HG02870 (cell line): Measurements from ENCODE around the gene SNX30.

ENCODE experiments used
- ATAC-seq: cut with Tn5 transposase; IDR thresholded peaks from one replicate; pipeline ENCODE4 v1.9.1; 2021; ENCODE audit warnings: mild to moderate bottlenecking, moderate library complexity; ENCODE audit not compliant: unreplicated experiment

Gene SNX30

DNA sequence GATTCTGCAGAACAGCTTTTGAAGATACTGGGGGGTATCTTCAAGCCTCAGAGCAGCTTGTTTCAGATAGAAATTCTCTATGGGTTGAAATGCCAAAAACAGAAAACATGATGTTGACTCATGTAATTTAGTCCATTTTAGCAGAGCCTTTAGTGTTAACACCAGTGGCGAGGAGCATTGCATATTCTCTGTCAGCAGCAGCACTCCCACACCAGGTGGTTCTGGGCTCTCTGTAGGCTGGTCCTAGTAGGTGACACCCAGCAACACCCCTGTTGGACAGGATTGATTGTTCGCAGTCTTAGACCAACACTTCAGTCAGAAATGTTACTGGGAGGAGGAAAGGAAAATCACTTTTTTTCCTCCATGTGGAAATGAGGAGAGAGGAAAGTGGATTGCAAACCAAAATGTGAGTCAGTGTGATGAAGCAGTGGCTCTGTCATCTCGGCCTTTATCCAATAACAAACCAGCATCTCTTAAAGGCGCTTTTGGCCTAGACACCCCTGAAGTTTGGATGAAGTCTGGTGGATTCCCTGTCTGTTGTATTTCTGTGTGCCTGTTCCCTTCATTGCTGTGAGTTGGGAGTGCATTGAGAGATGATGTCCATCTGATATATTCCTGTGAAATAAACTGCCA lies 123.3 kb downstream of the SNX30 start:
- ATAC-seq, result no peak

DNA sequence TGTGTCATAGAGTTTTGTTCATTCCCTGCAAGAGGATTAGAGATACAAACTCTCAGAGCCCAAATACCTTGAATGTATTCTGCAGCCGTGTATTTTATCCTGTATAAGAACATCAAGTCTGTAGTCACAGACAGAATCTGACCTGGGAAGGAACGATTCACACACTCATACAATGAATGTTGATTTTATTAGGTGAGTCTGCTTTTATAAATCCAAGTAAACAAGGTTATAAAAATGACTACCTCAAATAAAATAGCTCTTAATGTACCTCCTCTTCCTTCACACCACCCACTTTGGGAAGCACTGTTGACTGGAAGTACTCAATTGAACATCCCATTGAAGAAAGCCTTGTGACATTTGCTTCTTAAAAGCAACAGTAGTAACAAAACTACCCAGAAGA lies 128.2 kb downstream of the SNX30 start:
- no peak for ATAC-seq

DNA sequence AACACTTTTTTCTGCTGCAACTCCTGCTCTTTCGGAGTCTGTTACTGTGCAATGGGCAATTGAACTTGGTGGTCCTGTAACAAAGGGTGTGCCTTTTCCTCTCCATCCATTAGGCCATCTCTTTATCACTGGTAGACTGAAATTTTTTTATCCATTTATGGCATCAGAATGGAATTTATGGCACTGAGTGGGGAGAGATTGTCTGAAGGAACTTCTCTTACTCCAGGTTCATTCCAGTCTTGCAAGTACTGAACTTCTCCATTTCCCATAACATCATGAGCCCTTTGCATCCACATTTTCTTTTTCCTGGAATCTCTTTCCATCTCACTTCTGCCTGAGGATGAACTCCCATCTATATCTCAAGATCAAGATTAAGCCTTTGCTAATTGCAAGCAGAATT lies 130.1 kb downstream of the SNX30 start:
- no peak for ATAC-seq

DNA sequence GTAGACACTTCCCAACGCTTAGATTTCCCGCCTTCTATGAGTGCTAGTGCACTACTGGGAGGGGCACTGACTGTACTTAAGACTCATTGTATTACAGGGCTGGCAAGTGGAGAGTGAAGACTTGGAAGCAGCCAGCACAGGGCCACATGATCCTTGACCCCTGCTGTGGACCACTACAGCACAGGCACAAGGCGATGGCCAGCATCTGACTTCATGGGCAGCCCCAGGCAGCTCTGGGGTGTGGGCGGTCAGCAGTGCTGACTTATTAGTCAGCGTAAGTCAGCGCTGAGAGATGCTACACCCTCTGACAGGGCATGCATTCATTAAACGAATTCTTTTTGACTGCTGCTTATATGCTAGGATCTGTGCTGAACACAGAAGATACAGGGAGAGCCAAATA lies 130.8 kb downstream of the SNX30 start:
- ATAC-seq, result no peak

DNA sequence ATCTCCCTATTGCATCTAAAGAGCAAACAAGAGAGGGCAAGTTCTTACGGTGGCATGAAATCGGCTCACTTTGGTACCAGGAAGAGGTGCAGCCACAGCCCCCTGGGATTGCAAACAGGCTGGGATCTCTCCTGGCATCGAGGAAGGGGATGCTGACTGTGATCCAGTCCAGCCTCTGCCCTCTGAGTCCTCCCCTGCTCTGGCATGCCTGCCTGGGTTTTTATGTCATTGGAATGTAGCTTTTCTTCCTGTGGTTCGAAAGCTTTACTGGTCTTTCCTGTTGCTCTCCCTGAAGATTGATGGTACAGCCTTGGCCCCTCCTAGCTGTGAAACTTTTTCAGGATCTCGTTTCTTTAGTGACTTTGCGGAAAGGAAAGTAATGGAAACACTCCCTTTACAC lies 133.5 kb downstream of the SNX30 start:
- ATAC-seq, result no peak

DNA sequence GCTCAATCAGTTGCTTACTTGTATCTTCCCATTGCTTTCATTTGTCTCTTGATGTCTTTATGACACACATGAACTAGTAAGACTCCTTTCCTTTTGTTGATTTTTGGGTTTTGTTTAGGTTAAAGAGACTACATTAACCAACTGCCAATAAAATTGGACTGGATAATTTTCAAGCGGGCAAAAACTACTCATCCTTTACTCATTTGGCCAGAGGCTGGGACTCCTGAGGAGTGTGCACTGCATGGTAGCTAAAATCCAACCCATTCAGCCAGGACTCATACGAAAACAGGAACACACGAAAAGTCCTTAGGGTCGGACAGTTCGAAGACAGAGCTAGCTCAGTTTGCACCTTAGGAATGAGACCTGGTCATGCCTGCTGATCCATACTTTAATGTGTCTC lies 134.2 kb downstream of the SNX30 start:
- ATAC-seq, result no peak

DNA sequence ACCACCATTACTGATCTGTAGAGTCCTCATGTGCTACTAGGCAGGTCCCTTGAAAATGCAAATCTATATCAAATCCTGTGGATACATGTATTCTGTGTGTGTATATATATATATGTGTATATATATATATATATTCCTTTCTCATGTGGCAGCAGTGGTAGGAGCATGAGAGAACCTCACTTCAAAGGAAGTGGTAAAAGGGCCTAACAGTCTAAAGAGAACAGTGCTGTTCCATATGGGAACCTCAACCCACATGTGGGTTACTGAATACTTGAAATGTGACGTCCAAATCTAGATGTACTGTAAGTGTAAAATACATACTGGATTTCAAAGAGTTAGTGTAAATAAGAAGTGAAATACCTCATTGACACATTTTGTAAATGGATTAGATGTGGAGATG lies 134.8 kb downstream of the SNX30 start:
- no peak for ATAC-seq

DNA sequence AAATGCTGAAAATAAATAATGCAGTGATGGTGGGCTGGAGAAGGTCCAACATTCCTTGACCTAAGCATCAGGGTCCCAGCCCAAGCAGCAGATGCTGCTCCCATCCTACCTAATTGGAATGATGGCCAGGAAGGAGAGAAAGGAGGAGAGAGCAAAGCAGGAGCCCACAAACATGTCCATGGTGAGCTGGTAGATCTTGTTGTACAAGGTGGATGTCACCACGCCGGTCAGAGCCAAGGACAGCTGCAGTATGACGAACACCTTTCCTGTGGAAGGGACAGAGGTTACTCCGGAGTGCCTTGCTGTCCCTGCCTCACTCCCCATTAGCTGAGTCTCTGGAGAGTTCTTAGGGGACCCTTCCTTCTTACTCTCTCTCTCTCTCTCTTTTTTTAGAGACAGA lies 135.8 kb downstream of the SNX30 start:
- ATAC-seq, result no peak

DNA sequence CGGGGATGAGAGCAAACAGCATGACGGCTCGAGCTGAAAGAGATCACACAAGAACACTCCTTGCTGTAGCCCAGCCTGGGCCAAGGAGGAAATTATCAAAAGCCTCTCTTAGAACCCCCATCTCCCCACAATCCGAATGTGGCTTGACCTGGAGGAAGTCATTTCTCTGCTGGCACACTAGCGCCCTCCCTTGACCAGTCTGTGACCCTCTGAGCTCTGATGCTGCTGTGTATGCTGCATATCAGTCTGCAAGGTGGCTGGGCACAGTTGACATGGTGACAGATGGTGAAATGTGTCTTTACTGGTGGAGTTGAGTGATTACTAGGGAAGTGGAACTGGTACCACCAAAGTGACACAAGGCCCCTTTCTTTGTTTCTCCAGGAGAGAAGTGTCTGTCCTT lies 136.8 kb downstream of the SNX30 start:
- no peak for ATAC-seq

DNA sequence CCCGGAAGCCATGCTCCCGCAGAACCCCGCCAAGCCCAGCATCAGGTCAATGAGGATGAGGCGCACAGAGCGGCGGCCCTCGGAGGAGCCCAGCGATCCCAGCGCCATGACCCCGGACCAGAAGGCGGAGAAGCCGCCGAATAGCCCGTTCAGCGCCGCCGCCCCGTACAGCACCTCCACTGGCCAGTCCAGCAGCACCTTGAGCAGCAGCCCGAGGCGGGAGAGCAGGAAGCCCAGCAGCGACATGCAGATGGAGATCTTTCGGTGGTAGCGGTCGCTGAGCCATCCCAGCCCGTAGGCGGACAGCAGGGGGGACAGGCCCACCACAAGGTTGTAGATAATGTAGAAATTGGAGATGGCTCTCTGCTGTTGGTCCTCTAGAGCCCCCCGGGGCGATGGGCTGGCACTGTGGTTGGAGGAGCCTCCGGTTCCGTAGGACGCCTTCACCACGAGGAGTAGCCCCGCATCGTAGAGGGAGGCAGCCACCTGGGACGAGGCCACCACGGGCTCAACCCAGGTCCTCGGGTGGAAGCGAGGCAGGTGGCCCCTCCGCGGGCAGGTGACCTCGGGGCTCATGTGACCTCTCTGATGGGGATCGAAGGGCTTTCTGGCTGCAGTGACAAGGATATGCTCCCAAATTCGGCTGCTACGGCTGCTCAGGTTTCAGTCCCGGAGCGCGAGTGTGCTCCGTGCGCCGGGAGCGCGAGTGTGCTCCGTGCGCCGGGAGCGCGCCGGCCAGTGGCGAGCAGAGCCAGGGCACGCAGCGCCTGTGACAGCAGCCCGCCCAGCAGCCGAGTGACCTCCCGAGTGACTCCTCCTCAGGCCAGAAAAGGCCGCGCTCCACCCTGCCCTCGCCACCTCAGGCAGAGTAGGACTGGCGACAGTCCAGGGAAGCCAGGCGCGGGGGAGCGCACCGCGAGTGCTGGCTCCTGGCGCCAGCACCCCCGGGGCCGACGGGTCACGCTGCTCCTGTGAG lies 139.8 kb downstream of the SNX30 start, which contains the start of gene SLC46A2:
SLC46A2 (minus strand) TSS at position 771 of the 976 bp plus-strand sequence; CDS start at position 576, 195 bp downstream.
- no peak for ATAC-seq

DNA sequence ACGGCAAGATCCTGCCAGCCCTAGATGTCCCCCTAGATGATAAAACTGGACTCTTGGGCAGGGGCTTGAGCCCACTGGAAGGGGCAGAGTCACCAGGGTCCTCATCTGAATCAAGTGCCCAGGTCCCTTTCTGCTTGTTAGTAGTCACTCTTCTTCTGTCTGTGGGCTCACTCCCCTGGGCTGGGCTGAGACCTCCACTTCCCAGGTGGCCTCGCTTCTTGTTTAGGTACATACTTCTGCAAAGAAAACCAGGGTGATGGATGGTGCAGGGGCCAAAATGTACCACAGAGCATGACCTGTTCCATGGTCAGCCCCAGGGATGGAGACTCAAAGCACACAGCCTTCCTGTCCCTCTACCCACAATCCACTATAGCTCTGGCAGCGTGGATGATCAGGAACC lies 141.0 kb downstream of the SNX30 start:
- no peak for ATAC-seq

DNA sequence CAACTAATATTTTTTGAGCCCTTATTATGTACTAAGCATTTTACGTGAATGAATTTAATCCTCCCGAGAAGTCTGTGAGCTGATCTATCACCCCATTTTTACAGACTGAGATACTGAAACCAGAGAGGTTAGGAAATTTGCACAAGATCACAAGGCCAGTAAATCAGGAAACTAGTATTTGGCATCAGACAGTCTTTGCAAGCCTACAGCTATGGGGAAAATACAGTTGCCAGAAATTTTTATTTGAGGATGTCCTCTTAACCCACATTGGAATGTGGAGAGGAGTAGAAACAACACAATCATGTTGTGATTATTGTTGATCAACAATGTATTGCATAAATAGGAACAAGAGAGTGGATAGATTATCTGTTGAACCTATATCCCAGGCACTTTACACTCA lies 142.4 kb downstream of the SNX30 start:
- ATAC-seq, result no peak

DNA sequence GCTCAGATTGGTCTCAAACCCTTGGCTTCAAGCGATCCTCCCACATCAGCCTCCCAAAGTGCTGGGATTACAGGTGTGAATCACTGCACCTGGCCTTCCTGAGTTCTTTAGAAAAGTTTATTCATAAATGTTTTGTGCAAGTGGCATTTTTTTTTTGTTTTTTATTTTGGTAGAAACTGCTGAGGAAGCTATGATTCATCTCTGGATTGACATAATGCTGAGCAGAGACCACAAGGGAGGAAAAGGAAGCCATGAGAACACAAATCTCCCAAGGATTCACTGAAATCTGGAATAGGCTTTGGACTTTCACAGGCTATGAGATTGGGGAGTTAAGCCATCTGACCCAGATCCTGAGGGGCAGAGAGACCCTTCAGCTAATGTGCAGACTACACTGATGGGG lies 143.5 kb downstream of the SNX30 start:
- no peak for ATAC-seq

DNA sequence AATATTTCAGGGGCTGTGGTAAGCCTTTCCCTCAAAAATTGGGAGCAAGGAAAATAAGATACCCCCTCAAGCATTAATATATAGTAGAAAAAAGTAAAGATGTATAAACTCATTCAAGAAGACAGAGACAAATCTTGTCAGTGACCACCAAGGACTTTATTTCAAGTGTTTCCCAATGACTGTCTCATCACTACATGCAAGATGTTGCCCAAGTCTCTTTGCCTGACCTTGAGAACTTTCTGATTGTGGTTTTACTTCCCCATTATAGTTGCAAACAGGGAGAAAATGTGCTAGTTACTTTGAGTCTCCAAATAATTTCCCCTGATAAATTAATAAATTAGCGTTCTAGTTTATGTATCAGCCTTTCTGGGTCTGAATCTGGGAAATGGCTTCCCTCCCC lies 144.1 kb downstream of the SNX30 start:
- ATAC-seq, result no peak

DNA sequence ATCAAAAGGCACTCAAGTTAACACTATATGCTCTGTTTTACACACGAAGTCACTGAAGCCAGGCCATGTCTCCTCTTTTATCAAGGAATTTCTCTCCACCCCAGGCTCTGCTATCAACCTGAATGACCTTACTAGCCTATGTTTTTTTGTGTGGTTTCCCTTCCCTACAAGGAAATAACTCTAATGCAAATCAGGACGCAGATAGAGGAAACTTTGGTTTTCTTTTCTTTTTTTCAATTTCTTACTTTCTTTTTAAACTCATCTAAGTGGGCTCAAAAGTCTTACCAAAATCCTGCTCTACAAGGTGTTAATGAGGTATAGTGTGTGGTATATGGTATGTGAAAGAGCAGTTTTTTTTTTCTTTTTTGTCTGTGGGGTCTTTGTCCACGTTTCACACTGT lies 145.6 kb downstream of the SNX30 start:
- ATAC-seq, result no peak

DNA sequence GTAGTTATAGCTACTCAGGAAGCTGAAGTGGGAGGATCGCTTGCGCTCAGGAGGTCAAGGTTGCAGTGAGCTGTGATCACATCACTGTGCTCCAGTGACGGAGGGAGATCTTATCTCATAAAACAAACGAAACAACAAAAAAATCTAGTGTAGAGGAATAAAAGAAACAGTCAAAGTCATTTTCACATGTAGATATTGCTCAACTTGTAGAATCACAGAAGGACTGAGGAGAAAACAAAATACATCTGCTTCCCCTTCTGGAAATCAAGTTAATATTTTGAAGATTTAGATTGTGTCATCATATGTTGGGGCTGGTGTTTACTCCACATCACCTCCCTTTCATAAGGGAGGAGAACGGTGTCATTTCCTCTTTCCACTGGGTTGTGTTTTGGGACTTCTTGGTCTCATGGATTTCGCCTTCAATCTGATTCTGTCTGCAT lies 148.3 kb downstream of the SNX30 start:
- ATAC-seq, result no peak

DNA sequence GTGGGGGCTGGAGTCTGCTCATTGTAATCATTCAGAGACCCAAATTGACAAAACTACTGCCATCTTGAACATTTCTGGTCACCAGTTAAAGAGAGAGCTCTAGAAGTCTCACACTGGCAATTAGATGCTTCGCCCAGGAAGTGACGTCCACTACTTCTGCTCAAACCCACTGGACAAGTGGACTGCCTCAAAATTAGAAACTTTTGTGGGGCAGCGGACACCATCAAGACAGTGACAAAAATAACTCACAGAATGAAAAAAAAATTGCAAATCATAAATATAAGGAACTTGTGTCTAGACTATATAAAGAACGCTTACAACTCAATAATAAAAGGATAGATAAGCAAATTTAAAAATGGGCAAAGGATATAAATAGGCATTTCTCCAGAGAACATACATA lies 149.9 kb downstream of the SNX30 start:
- ATAC-seq, result no peak

DNA sequence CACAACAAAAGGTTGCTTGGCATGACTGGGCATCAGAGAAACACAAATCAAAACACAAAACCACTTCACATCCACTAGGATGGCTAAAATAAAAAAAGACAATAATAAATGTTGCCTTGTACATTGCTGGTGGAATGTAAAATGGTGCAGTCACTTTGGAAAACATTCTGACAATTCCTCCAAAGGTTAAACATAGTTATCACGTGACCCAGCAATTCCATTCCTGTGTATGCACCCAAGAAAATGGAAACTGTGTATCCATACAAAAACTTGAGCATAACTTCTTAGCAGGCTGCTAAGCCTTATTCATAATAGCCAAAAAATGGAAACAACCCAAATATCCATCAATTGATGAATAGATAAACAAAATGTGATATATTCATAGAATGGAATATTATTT lies 150.3 kb downstream of the SNX30 start:
- no peak for ATAC-seq

DNA sequence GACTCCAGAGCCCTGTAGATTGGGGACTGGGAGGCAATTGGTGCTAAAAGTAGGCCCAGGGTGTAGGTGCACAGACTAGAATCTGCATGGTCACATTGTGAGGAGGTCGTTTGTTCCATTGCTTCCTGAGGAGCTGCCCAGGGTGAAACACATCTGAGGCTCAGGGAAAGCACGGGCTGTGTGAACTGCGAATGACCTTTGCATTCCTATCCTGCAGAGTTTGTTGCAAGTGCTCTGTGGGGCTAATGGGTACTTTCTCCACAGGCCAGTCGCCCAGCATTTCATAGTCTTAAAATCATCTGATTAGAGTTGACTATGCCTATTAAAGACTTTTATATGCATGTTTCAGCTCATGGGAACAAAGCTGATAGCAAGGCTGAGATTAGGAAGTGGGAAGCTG lies 154.5 kb downstream of the SNX30 start:
- ATAC-seq, result no peak

DNA sequence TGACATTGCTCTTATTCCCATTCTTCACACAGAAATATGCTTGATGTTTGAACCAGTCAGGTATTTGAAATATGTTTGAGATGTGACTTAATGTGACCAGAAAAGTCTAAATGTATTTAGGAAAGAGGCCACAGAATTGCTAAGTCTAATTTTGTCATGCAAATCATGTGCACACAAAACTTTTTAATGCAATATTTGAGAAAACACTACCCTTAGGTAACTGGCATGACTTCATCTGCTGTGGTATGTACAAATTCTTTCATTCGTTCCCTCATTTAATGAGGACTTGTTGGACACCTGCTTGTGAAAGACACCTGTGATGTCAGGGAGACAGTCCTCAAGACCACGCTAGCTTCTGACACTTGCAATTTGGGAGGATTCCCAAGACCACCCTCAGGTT lies 161.2 kb downstream of the SNX30 start:
- ATAC-seq, result no peak

DNA sequence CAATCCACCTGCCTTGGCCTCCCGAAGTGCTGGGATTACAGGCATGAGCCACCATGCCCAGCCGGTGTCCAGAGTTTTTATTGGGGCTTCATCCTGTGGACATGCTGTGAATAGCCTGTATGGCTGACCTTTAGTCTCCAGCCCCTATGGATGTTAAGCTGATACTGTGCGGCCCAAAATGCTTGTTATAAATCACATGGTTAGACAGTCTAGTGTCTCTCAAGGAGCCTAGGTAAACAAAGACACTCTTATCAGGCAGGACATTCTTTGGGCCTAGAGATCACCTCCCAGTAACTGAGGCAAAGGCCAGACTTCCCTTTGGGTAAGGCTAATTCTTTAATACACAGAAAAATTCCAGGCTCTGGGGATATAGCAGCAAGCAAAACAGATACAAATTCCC lies 162.1 kb downstream of the SNX30 start:
- no peak for ATAC-seq

DNA sequence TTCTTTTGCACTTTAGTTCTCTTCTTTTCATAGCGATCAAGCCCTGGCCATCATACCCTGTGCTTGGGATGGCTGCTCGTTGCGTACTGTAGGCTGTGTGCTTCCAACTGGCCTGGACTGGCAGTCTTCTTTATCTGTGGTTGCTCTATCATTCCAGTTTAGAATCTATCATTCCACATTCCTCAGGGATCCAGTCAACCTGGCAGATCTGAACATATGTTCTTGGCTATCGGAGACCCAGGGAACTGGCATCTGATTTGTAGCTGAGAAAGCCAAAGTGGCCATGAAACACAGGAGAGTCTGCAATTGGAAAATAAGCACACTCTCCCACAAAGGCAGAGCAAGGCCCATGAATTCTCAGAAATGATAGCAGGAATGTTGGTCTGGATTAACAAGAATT lies 162.8 kb downstream of the SNX30 start:
- ATAC-seq, result no peak
